ENCODE data around the gene DUSP15.
"Not testable (repeated sequence)": the region's sequence is repeated elsewhere in the genome, so short reads cannot be mapped to it uniquely, and the experiment has no call there.

The DUSP15 gene, protein sequence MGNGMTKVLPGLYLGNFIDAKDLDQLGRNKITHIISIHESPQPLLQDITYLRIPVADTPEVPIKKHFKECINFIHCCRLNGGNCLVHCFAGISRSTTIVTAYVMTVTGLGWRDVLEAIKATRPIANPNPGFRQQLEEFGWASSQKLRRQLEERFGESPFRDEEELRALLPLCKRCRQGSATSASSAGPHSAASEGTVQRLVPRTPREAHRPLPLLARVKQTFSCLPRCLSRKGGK

DNA sequence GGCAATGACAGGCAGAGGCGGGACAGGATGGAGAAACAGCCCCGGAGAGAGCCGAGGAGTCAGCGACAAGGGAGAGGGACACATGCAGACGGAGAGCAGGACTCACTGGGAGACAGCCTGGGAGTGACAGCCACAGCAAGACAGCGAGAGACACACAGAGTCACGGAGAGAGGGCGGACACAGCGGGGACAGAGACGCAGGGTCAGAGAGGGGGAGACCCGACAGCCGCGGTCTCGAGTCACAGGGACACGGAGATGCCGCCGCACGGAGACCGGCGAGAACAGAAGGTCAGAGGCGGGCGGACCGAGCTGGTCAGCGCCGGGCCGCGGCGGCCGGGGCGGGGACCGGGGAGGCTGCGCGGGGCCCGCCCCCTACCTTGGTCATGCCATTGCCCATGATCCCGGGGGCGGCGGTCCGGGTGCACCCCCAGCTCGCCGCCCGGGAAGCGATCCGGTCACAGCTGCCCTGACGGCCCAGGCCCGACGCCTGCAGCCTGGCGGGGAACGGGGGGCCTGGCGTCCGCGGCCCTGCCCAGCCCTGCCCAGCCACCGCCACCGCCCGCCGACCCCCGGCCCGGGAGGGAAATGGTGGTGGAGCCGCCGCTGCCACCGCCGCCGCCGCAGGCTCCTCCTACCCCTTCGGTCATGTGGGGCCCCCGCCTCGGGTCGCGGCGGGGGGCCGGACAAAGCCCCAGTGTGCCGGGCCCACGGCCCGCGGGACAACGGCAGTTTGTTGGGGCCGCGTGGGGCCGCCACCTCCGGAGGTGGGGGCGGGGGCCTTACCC is at the start of gene DUSP15, which contains the start of gene TTLL9:
Gene DUSP15, minus strand, starts transcription at position 586 of the 784 bp plus-strand sequence. Its CDS starts 190 bp downstream, at position 396.
Gene TTLL9, plus strand, starts transcription at position 693 of the 784 bp plus-strand sequence. CDS start 493 bp downstream, outside the sequence.
- no peak for DNase-seq

DNA sequence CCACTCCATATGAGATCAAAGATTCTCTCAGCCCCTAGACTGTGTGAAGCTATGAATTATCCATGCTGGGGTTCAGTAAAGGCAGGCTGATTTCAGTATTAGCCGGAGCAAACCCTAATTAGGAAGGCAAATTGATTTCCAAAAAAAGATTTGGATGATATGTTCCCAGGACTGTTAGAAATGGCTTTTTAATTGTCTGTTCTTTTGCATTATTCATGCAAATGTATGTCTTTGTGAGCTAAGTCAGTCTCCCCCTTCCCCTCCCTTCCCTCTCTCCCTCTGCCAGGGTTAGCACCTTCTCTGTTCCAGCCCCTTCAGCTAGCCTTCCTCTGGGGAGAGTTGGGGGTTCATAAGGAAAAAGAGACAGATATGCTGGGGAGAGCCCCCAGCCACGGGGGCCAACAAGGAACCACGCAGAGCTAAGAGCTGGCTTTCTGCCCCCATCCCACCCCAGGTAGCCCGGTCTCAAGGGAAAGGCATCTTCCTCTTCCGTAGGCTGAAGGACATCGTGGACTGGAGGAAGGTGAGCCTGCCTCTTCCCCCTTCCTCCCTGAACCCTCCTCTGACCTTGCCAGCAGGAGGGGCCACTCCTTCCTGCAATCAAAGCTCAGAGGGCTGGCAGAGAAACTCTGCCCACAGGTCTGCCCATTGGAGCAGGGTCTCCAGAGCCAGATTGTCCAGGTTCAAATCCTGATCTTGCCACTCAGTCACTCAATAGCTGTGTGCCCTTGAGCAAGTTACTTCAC is 49.3 kb upstream of the DUSP15 start:
- no peak for DNase-seq

DNA sequence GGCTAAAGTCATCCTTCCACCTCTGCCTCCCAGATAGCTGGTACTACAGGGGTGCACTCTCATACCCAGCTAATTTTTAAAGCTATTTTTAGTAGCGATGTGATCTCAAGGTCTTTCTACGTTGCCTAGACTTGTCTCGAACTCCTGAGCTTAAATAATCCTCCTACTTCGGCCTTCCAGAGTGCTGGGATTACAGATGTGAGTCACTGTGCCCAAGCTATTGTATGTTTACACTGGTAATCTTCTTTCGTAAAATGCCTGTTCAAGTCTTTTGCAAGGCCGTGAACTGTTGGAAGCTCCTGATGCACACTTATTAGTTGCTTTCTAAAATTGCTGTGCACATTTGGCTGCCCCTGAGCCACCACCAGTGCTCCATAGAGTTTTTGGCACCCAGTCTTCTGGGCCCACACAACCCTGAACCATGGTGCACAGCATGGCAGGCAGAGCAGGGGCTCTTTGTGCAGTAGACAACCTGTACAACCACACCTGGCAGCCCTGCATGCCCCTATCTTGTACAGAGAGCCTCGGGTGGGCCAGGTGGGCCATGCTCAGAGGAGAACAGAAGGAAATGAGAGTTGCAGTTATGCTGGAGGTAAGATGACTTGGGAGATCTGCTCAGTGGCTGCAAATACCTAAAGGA is 48.3 kb upstream of the DUSP15 start:
- no peak for DNase-seq

DNA sequence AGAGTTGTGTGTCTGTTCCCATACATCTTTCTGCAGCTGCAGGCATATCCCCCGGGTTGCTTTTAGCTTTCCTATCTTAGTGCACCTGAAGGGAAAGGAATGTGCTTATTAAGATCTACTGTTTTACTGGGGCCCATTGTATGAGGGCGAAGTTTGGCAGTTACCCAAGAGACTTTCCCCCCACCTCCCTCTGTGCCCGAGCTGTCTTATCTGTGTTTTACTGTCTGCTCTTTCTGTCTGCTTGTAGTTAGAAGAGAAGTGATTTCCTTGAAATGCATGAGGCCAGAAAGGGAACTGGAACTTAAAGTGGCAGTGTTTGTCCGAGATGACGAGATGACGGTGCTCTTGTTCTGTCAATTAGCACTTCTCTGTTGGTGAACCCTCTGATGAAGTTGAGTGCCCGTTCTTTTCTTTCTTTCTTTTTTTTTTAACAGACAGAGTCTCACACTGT is 47.7 kb upstream of the DUSP15 start:
- DNase-seq: not testable (repeated sequence)

DNA sequence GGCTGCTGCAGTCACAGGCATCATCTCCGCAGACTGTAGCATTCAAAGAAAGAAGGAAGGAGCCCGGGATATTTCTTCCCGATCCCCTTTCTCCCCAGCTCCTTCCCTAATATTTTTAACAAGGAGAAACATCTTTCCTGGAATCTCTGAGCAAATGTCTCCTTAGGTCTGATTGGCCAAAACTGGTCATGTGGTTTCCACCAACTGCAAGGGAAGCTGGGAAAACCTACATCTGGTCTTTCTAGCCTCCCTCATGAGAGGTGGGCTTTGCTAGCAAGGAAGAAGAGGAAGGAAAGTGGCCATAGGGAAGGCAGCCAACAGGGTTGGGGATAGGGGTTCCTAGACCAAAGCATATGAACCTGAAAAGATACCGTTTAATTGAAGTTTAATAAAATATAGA is 46.4 kb upstream of the DUSP15 start:
- no peak for DNase-seq

DNA sequence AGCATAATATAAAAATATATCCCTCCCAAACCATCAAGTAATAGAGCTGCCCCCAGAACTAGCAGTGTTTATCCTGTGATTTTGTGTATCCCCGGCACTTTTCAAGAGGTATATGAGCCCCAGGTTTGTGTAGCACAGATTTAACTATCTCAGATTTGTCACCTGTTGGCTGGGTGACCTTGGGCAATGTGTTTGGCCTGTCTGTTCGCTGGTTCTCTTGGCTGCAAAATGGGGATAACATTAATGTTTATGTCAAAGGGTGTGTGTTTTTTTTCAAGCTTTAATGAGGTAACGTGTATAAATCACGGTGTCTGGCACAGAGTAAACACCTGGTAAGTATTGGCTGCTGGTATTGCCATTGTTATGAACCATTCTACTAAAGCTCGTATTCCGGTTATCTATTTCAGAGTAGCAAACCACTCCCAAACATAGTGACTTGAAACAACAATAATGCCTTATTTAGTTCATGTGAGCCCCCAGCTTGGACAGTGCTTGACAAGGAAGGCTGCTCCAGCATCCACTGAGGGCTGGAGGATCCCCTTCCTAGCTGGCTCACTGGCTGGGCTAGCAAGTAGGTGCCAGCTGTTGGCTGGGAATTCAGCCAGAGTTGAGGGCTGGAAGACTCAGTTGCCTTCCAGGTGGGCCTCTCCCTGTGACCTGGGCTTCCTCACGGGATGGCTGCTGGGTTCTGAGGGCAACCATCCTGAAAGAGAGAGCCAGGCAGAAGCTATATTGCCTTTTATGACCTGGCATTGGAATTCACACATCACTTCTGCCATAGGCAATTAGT is 45.4 kb upstream of the DUSP15 start:
- DNase-seq: no peak

DNA sequence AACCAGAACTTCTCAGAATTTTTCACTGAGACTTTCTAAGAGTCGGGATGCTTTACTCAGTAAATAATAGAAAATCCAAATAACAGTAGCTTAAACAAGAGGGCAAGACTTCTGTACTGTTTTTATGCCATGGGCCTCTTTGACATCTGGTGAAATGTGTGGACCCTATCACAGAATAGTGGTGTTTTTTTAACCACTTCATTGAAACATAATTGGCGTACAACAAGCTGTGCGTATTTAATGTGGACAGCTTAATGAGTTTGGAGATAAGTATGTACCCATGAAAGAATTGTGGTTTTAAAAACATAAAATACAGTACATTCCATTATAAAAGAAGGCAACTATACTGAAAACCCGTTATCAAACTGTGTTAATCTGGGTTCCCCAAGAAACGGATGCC is 43.8 kb upstream of the DUSP15 start:
- no peak for DNase-seq

DNA sequence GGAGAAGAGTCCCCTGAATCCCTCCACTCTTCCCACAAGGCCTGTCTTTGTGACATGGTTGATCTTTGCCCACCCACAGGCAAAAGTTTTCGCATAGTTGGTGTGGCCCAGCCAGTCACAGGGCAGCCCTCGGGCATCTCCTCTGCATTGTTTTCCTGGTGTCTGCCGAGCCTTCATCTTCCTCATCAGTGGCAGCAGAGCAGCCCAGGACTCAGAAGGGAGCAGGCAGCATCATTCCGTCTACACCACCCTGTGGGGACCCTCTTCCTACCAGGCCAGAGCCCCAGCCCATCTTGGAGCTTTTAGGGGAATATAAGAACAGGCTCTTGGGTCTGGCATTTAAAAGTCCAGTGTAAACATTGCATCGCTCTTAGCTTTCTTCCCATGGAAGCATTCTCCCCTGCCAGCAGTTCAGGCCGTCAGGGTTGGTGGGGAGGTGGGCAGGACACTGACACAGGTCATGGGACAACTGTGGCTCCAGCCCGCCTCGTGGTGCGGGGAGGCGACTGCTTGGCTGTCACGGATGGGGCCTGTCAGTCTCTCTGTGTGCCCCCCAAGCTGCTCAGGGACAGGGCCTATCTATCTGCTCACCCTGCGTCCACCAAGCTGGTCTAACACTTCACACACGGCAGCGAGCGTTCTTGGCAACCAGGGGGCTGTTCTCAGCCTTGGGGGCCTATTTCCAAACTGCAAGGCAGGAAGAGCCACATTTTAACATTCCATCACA is 43.3 kb upstream of the DUSP15 start:
- DNase-seq: no peak

DNA sequence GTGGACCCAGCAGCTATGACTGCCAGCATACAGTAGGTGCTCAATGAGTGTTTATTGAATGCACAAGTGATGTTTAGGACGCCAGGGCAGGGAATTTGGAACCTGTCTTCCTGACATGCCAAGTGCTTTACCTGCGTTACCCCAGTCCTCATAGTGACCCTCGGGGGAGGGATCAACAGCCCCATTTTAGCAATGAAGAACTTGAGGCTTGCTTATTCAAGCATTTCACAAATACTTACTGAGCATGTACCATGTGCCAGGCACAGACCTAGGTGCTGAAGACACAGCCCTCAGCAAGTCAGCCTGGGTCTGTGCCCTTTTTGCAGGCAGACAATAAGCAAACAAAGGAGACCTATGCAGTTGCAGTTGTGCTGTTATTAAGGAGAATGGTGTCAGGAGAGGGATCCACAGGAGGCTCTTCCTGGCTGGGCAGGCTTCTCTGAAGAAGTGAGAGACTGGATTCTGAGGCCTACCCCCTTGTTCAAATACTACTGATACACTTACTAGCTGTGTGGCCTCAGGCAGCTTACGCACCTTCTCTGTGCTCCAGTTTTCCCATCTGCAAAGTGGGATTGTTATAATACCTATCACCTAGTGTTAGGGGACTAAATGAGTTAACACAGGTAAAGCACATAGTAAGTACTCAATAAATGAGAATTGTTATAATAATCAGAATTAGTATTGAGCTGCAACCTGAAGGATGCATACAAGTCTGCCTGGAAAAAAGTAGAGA is 39.9 kb upstream of the DUSP15 start:
- no peak for DNase-seq

DNA sequence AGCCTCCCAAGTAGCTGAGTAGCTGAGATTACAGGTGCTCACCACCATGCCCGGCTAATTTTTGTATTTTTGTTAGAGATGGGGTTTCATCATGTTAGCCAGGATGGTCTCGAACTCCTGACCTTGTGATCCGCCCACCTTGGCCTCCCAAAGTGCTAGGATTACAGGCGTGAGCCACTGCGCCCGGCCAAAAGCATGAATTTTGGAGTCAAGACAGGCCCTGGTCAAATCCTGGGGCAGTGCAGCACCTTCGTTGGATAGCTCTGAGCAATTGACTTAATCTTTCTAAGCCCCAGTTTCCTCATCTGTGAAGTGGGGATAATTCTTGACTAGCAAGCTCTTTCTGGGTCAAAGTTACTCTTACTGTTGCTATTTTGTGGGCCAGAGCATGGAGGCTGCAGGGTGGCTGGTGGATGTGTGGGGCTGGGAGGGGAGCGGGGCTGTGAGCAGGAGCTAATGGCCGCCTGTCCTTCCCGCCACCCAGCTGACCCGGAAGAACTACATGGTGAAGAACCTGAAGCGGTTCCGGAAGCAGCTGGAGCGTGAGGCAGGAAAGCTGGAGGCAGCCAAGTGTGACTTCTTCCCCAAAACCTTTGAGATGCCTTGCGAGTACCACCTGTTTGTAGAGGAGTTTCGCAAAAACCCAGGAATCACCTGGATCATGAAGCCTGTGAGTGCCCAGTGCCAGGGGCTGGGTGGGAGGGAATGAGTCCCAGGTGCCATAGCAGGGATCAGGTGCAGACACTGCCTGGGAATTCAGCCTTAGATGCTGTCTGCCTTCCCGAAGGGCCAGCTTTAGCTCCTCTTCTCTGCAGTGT is 39.1 kb upstream of the DUSP15 start:
- DNase-seq: no peak

DNA sequence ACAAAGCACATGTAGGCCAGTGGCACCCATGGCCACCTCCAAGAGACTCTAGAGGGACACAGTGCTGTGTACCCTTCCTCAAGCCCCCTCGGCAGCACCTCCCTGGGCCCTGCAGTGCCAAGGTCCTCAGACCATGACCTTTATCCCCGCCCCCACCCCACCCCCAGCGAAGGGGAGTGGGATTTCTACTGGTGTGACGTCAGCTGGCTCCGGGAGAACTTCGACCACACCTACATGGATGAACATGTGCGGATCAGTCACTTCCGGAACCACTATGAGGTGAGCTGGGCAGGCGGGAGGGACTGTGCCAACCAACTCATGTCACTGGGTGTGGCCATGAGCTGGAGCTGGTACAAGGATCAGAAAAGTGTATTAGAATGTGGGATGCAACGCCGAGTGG is 38.1 kb upstream of the DUSP15 start:
- DNase-seq: no peak

DNA sequence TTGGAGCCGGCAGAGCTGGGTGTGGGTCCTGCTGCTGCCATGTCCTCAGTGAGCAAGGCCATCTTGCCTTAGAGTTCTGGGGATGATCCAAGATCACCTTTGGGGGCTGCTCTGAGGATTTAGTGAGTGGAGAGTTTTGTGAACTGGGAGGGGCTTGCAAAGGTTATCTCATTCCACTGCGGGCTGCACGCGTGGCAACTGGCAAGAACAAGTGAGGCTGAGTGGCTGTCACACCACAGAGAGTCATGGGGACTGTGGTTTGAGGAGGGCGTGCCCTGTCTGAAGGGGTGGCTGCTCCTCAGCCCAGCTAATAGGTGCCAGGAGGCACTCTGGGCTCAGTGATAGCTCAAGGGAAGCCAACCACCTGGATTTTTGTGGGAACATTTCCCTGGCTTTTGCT is 37.7 kb upstream of the DUSP15 start:
- no peak for DNase-seq

DNA sequence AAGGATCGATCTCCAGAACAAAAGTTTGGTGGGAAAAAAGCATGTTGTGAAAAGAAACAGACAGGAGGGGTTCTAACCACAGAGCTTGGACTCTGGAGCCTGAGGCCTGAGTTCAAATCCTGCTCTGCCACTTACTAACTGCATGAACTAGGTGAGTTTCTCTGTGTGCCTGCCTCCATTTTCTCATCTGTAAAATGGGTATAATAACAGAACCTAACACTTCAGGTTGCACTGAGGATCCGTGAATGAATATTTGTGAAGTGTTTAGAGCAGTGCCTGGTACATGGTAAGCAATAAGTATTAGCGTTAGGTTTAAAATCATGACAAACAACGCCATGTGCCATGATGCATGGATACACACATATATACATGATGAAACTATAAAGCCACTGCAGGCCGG is 36.7 kb upstream of the DUSP15 start:
- DNase-seq: no peak

DNA sequence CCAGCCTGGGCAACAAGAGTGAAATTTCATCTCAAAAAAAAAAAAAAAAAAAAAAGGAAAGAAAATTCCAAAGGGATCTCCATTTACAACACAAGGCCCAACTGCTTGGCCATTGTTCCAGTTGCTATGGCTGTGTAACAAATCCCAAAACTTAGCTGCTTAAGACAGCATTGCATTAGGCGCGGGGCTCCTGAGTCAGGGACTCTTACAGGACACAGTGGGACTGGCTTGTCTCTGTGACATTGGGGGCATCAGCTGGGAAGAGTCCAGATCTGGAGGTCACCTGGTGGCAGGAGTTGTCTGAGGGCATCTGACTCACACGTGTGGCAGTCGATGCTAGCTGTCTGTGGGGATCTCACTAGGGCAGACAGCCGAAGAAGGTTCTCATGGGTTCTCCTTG is 35.7 kb upstream of the DUSP15 start:
- no peak for DNase-seq

DNA sequence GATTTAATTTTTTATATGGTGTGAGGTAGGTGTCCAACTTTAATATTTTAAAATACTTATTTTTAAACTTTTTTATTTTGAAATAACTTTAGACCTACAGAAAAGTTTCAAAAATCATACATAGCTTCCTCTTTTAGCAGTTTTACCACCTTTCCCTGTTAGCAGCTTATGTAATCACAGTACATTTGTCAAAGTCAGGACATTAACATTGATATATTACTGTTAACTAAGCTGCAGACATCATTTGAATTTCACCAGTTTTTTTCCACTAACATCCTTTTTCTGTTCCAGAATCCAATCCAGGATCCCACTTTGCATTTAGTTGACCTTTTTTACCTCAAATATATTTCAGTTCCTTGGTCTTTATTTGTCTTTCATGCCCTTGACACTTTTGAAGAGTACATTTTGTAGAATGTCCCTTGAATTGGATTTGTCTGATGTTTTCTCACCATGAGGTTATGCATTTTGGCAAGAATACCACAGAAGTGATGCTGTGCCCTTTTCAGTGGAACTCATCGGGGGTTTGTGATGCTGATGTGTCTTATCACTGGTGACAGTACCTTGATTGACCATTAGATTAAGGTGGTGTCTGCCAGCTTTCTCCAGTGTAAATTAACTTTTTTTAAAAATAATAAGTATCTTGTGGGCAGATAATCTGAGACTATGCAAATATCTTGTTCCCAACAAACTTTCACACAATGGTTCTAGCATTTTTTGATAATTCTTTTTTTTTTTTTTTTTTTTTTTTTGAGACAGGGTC is 33.5 kb upstream of the DUSP15 start:
- no peak for DNase-seq

DNA sequence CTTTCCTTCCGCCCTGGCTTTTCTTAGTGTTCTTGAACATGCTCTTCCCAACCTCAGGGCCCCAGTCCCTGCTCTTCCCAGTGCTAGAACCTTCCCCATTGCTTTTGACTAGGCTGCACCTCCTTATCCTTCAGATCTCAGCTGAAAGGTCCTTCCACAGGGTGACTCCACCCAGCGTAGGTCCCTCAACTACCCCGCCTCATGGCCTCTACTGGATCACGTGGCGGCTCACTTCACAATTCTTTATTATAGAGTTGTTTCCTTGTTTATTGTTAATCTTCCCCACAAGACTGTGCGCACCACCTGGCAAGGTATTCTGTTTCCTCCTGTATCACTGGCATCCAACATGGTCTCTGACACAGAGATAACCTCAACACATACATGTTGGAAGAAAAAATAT is 31.3 kb upstream of the DUSP15 start:
- no peak for DNase-seq

DNA sequence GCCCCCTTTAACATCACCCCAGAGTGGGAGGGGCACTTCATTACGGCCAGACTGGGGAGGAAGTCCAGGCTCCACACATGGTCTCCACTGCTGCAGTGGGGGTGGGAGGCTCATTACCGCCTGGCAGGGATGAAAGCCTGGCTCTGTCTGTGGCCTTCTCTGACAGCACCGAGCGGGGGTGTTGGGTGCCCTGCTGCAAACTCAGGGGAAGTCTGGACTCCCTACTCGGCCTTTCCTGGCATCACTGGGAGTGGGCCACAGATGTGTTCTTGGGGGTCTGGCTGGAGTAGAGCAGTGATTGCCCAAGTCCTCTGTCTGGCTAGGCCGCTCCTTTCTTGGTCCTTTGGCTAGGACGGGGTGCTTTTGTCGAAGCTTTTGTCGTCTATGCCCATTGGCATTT is 27.2 kb upstream of the DUSP15 start:
- no peak for DNase-seq

DNA sequence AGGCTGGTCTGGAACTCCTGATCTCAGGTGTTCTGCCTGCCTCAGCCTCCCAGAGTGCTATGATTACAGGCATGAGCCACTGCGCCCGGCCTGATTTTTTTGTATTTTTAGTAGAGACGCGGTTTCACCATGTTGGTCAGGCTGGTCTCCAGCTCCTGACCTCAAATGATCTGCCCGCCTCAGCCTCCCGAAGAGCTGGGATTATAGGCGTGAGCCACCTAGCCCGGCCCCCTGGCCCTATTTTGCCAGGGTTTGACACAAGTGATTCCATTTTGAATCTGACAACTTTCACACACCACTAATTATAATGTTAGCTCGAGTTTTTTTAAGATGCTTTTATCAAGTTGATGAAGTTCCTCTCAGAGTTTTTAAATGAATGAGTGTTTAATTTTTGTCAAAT is 25.7 kb upstream of the DUSP15 start:
- DNase-seq: no peak

DNA sequence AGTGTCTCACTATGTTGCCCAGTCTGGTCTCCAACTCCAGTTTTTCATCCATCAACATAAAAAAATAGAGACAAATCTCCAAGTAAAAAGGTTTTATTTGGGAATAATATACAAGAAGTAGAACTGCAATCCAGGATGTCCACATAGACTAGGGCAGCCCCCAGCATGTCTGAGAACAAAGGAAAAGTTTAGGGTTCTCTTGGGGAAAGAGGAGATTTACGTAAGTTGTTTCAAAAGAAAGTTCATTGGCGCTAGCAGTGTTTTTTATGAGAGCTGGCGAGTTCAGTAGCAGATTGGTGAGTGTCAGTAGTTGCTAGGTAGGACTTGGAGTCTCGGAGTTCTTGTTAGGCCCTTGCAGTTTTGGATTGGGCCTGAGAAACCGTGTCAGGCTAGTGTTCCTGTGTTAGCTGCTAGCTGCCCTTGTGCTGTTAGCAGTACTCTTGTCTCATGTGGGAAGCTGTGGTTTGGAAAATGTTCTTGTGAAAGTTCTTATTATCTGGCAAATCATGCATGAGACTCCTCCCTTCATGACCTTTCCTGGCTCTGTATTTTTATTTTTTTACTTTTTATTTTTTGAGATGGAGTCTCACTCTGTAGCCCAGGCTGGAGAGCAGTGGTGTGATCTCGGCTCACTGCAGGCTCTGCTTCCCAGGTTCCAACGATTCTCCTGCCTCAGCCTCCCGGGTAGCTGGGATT is 24.8 kb upstream of the DUSP15 start:
- peak; percentile 60 for DNase-seq
